Neuron (in vitro differentiated cells): ENCODE results near the gene OR2F1.

Experiments
- H2AFZ ChIP-seq: one replicate; pipeline ENCODE4 v1.6.1; 2013; ENCODE audit warnings: low read depth, mild to moderate bottlenecking, inconsistent platforms, low read length, moderate library complexity
- H3K27me3 ChIP-seq: one replicate; pipeline ENCODE4 v1.6.1; 2013; ENCODE audit warnings: low read length; ENCODE audit not compliant: insufficient read depth
- H3K36me3 ChIP-seq: one replicate; pipeline ENCODE4 v1.6.1; 2013; ENCODE audit warnings: low read length; ENCODE audit not compliant: insufficient read depth
- H3K4me1 ChIP-seq: one replicate; pipeline ENCODE4 v1.6.1; 2013; ENCODE audit warnings: low read length; ENCODE audit not compliant: insufficient read depth
- H3K4me3 ChIP-seq: 2 replicates; pipeline ENCODE4 v1.5.1; 2013; ENCODE audit warnings: mild to moderate bottlenecking, low read length, moderate library complexity
- H3K9me3 ChIP-seq: one replicate; pipeline ENCODE4 v1.6.1; 2013; ENCODE audit warnings: low read length

OR2F1 gene

DNA sequence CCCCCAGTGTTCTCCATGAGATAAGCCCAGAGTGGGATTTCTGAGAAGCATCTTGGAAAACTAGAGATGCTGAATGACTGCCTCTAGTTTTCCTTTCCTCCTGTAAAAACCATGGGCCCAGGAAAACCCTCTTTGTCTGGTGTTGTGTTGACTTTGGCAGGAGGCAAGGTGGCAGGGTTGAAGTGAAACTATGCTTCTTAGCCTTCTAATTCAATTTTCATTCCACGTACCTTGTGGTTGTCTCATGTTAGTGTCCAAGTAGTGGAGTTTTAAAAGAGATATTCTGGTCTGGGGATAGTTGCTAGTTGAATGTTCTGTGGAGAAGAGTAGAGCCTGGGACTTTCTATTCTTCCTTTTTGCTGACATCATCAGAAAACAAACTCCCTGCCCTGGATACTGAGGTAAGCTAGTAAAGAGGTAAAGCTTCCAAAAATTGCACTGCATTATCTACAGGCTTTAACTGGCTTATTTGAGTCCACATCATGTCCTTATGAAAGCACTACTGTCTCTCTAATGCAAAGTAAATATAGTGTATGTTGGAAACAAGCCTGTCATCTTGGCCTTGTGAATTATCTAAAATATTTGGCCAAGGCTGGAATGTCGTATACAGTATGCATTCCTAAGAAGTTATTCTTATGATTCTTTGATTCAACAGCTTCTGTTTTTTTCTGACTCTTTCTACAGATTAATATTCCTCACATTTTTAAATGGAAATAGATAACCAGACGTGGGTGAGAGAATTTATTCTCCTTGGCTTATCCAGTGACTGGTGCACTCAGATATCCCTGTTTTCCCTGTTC lies 19.9 kb upstream of the OR2F1 start, which contains the start of gene OR2F2:
Gene OR2F2 (plus strand): TSS at position 708 of the 800 bp plus-strand sequence. CDS start 0 bp downstream, at position 708.
- no peaks in the 10 kb centered on the region for H3K4me1 ChIP-seq
- H3K36me3 ChIP-seq, result no peaks in the 10 kb centered on the region
- no peak within 1 kb of the TSS for H2AFZ ChIP-seq
- no peaks in the 10 kb centered on the region for H3K9me3 ChIP-seq
- no peak within 1 kb of the TSS for H3K4me3 ChIP-seq
- no peaks in the 10 kb centered on the region for H3K27me3 ChIP-seq

DNA sequence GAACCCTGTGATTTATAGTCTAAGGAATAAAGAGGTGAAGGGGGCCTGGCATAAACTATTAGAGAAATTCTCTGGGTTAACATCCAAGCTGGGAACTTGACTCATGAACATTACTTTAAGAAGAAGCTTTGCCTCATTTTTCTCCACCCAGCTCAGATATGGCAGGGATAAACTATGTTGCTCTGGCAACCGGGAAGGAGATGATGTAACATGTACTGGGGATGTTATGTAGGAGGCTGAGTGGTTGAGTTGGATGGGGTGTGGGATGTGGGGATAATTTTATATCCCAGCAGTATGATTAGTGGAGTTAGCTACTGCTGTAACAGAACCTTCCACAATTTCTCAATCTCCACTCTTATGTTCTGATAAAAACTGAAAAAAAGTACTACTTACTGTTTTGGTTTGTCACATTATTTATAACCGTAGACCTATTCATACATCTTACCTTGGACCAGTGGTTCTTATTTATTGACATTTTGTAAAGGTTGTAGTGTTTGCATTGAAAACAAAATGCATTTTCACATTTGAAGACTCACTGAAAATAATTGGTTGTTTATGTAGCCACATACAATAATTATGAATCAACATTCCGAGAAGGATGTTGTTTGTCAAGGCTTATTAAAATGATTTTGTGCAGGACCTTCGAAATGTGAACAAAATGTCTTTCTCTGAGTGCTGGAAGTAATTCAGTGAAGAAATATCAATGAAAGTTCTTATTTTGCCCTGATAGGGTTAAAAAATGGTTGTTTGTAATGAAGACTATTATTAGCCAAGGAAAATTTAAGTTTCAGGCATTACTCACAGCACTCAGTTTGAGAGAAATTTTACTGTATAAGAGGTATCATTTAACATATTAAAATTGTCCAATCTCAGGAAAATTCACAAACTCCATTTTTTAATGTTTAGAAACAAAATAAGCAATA lies 18.3 kb upstream of the OR2F1 start:
- Histone ChIP-seq H3K4me1 (no peaks in the 10 kb centered on the region), H3K4me3 (no peak overlapping the region), H3K27me3 (no peaks in the 10 kb centered on the region), H2AFZ (no peak overlapping the region), H3K36me3 (no peaks in the 10 kb centered on the region), H3K9me3 (no peaks in the 10 kb centered on the region)

DNA sequence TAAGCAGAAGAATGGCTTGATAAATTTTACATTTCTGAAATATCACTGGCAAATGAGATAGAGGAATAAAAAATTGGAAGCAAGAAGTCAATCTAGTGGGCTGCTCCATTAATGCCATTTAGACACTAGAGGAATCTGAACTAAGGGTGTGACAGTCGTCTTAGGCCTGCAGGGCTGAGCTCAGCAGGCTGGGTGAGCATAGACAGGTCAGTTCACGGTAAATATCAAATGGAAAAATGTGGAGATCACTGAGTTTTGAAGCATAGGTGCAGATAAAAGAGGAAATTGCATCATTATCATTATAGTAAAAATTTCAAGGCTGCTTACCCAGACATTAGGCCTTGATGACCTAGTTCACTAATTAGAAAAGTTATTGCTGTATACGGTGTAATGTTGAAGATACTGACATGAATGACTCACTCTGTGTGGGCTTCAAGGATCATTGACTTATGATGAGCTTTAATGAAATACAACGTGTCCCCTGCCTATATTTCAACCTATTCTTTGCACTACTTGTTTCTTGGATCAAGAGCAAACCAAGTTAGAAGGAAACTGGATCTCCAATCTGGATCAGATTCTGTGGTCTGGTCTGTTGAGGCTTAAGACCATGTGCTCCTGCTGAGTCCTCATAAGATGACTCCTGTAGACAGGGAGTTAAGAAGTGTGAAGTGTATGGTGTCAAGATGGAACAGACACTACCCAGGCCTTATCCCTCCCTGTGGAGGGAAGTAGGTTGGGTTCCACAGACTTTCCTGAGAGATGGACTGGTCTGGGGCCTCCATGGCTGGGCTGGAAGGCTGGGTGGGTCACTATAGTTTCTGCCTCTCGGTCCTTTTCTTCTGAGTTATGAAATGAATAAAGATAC lies 16.0 kb upstream of the OR2F1 start:
- no peaks in the 10 kb centered on the region for H3K27me3 ChIP-seq

DNA sequence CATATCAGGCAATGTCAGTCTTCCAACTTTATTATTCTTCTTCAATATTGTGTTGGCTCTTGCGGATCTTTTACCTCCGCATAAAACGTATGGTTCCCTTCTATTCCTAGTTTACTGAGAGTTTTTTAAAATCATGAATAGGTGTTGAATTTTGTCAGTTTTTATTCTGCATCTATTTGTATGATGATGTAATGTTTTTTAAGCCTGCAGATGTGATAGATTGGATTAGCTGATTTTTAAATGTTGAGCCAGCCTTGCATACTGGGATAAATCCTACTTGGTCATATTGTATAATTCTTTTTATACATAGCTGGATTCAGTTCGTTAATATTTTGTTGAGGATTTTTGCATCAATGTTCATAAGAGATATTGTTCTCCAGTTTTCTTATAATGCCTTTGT lies 9.2 kb upstream of the OR2F1 start:
- no peaks in the 10 kb centered on the region for H3K9me3 ChIP-seq
- no peaks in the 10 kb centered on the region for H3K4me1 ChIP-seq
- no peak overlapping the region for H3K4me3 ChIP-seq
- no peak overlapping the region for H2AFZ ChIP-seq
- H3K27me3 ChIP-seq, result no peaks in the 10 kb centered on the region
- no peaks in the 10 kb centered on the region for H3K36me3 ChIP-seq

More for the DNA sequence above, 16.0 kb upstream of the OR2F1 start:
- Histone ChIP-seq H2AFZ (no peak overlapping the region), H3K4me3 (no peak overlapping the region), H3K36me3 (no peaks in the 10 kb centered on the region), H3K9me3 (no peaks in the 10 kb centered on the region), H3K4me1 (no peaks in the 10 kb centered on the region)

GRCh38 chr7:143947111-143947510 lies 7.5 kb upstream of the OR2F1 start:
- H2AFZ ChIP-seq, result no peak overlapping the region
- no peaks in the 10 kb centered on the region for H3K36me3 ChIP-seq
- no peaks in the 10 kb centered on the region for H3K9me3 ChIP-seq
- no peaks in the 10 kb centered on the region for H3K4me1 ChIP-seq
- no peaks in the 10 kb centered on the region for H3K27me3 ChIP-seq
- H3K4me3 ChIP-seq, result no peak overlapping the region

- Histone ChIP-seq H3K27me3 (no peaks in the 10 kb centered on the region), H3K9me3 (no peaks in the 10 kb centered on the region), H3K4me3 (no peak overlapping the region), H3K4me1 (no peaks in the 10 kb centered on the region), H2AFZ (no peak overlapping the region), H3K36me3 (no peaks in the 10 kb centered on the region)
Measured at GRCh38 chr7:143948733-143949132, 5.9 kb upstream of the OR2F1 start.

DNA sequence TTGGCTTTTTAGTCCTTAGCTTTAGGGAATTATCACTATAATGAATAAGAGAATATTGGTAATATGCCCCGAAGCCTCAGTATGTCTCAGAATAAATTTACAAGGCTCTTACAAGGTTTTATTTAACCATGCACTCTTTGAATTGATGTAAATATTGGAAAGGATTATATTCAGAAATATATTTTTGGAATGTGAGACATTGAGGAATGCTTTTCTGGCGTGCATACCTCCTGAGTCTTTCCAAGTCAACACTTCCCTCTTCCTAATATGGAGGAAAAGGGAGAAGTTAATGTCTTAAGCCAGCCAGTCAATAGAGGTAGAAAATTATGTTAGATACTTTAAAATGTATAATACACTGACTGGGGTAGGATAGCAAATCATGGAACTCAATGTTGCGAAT lies 1.2 kb upstream of the OR2F1 start:
- Histone ChIP-seq H3K4me3 (no peak overlapping the region), H3K36me3 (no peaks in the 10 kb centered on the region), H3K9me3 (no peaks in the 10 kb centered on the region), H3K27me3 (no peaks in the 10 kb centered on the region), H3K4me1 (peaks cover 8% of the 10 kb centered on the region), H2AFZ (no peak overlapping the region)

- Histone ChIP-seq H3K9me3 (no peaks in the 10 kb centered on the region), H3K36me3 (no peaks in the 10 kb centered on the region), H3K27me3 (no peaks in the 10 kb centered on the region), H2AFZ (no peak overlapping the region), H3K4me1 (peaks cover 15% of the 10 kb centered on the region), H3K4me3 (no peak overlapping the region)
Measured at GRCh38 chr7:143954135-143954534, 509 bp upstream of the OR2F1 start.

GRCh38 chr7:143958781-143959180 lies 4.1 kb downstream of the OR2F1 start:
- Histone ChIP-seq H3K27me3 (no peaks in the 10 kb centered on the region), H2AFZ (peak overlapping the region; percentile 24), H3K9me3 (no peaks in the 10 kb centered on the region), H3K36me3 (no peaks in the 10 kb centered on the region), H3K4me1 (peaks cover 15% of the 10 kb centered on the region), H3K4me3 (no peak overlapping the region)

GRCh38 chr7:143960813-143961610 lies 6.4 kb downstream of the OR2F1 start:
- no peaks in the 10 kb centered on the region for H3K27me3 ChIP-seq
- peaks cover 15% of the 10 kb centered on the region for H3K4me1 ChIP-seq
- H3K4me3 ChIP-seq, result no peak overlapping the region
- H3K9me3 ChIP-seq, result no peaks in the 10 kb centered on the region
- H3K36me3 ChIP-seq, result no peaks in the 10 kb centered on the region
- no peak overlapping the region for H2AFZ ChIP-seq

DNA sequence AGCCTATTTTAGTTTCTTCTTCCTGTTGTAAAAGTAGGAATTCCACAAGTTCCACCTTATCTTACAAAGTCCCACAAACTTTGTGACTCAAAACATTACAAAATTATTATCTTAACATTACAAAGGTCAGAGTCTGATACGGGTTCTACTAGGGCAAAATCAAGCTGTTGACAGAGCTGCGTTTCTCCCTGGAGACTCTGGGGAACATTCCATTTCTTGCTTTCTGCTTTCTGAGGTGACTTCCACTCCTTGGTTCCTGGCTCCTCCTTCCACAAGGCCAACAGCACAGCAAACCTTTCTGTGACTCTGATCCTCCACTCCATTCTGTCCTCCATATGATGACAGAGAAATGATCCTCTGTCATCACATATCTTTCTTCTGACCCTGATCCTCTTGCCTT lies 10.6 kb downstream of the OR2F1 start:
- H2AFZ ChIP-seq, result no peak overlapping the region
- no peak overlapping the region for H3K4me3 ChIP-seq
- no peaks in the 10 kb centered on the region for H3K9me3 ChIP-seq
- H3K36me3 ChIP-seq, result no peaks in the 10 kb centered on the region
- H3K27me3 ChIP-seq, result no peaks in the 10 kb centered on the region
- no peaks in the 10 kb centered on the region for H3K4me1 ChIP-seq

DNA sequence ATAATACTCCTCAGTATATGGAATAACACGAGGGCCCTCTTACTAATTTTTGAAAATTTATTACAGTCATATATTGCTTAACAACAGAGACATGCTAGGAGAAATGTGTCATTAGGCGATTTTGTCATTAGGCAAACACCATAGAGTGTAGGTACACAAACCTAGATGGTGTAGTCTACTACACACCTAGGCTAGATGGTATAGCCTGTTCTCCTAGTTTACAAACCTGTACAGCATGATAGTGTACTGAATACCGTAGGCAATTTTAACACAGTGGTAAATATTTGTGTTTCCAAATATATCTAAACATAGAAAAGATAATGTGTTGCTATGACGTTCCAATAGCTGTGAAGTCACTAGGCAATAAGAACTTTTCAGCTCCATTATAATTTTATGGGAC lies 12.8 kb downstream of the OR2F1 start:
- H3K27me3 ChIP-seq, result no peaks in the 10 kb centered on the region
- no peak overlapping the region for H3K4me3 ChIP-seq
- no peaks in the 10 kb centered on the region for H3K4me1 ChIP-seq
- H3K36me3 ChIP-seq, result no peaks in the 10 kb centered on the region
- H3K9me3 ChIP-seq, result no peaks in the 10 kb centered on the region
- no peak overlapping the region for H2AFZ ChIP-seq
